HEK293 (cell line): ENCODE data around the gene HAUS5.

Source experiments
- CTCF ChIP-seq: fragments of 450-650 bp; formaldehyde crosslinking; IDR thresholded peaks from 2 replicates; pipeline ENCODE4 v1.5.1; 2016; ENCODE audit warnings: missing biosample characterization, missing genetic modification characterization
- PRDM4 ChIP-seq: fragments of 450-650 bp; formaldehyde crosslinking; IDR thresholded peaks from 2 replicates; pipeline ENCODE4 v1.5.1; 2017; ENCODE audit warnings: missing biosample characterization, missing genetic modification characterization
- ZBTB26 ChIP-seq: fragments of 450-650 bp; formaldehyde crosslinking; optimal IDR thresholded peaks from 2 replicates; pipeline ENCODE3; 2016; ENCODE audit warnings: missing biosample characterization, mild to moderate bottlenecking, missing genetic modification characterization
- ZNF112 ChIP-seq: fragments of 450-650 bp; formaldehyde crosslinking; IDR thresholded peaks from 2 replicates; pipeline ENCODE4 v1.5.0; 2017; ENCODE audit warnings: missing biosample characterization, missing genetic modification characterization
- ZNF174 ChIP-seq: fragments of 450-650 bp; formaldehyde crosslinking; IDR thresholded peaks from 2 replicates; pipeline ENCODE4 v1.5.0; 2017; ENCODE audit warnings: missing biosample characterization, mild to moderate bottlenecking, missing genetic modification characterization
- ZNF513 ChIP-seq: fragments of 450-650 bp; IDR thresholded peaks from 2 replicates; pipeline ENCODE4 v1.5.1; 2018; ENCODE audit warnings: missing biosample characterization, missing genetic modification characterization

GRCh38 chr19:35665157-35665556 lies 52.6 kb downstream of the HAUS5 start:
- TF ChIP-seq ZBTB26 (tag by site-specific recombination) (no peak), CTCF (no peak), ZNF112 (no peak), ZNF174 (no peak), ZNF513 (tag by site-specific recombination) (no peak), PRDM4 (tag by site-specific recombination) (no peak)
